SHP77 treated with DMSO at 0.1 percent for 48 hours (cell line): ENCODE data around the gene SLC2A13.
A peak's percentile ranks its signal among the peaks of the same experiment; 100 is the strongest.
"Not testable (repeated sequence)": the region's sequence is repeated elsewhere in the genome, so short reads cannot be mapped to it uniquely, and the experiment has no call there.

ENCODE experiments used
- DNase-seq: peaks from one replicate; lab custom pipeline; 2025; lab: John Stamatoyannopoulos, UW

SLC2A13 gene

GRCh38 chr12:40034712-40035111 lies 71.2 kb downstream of the SLC2A13 start:
- DNase-seq = no peak

- DNase-seq = no peak
These were observed 71.7 kb downstream of the SLC2A13 start for GRCh38 chr12:40034156-40034555.

GRCh38 chr12:40033242-40033630 lies 72.6 kb downstream of the SLC2A13 start:
- no peak for DNase-seq

GRCh38 chr12:40032433-40033241 lies 73.2 kb downstream of the SLC2A13 start:
- no peak for DNase-seq

GRCh38 chr12:40031965-40032364 lies 73.9 kb downstream of the SLC2A13 start:
- no peak for DNase-seq

GRCh38 chr12:40030970-40031369 lies 74.9 kb downstream of the SLC2A13 start:
- DNase-seq = not testable (repeated sequence)

GRCh38 chr12:40028296-40028695 lies 77.6 kb downstream of the SLC2A13 start:
- no peak for DNase-seq

- DNase-seq = no peak
These were observed 83.0 kb downstream of the SLC2A13 start for GRCh38 chr12:40022850-40023249.

GRCh38 chr12:40020261-40020691 lies 85.6 kb downstream of the SLC2A13 start:
- DNase-seq = no peak

GRCh38 chr12:40017488-40017887 lies 88.4 kb downstream of the SLC2A13 start:
- DNase-seq = no peak

- no peak for DNase-seq
These were observed 88.9 kb downstream of the SLC2A13 start for GRCh38 chr12:40016980-40017379.

GRCh38 chr12:40015881-40016280 lies 90.0 kb downstream of the SLC2A13 start:
- no peak for DNase-seq

- DNase-seq = no peak
These were observed 90.5 kb downstream of the SLC2A13 start for GRCh38 chr12:40015345-40015744.

GRCh38 chr12:40013847-40014246 lies 92.0 kb downstream of the SLC2A13 start:
- DNase-seq = no peak

GRCh38 chr12:40013292-40013691 lies 92.6 kb downstream of the SLC2A13 start:
- no peak for DNase-seq

GRCh38 chr12:40012711-40013110 lies 93.2 kb downstream of the SLC2A13 start:
- no peak for DNase-seq

- DNase-seq = no peak
These were observed 94.1 kb downstream of the SLC2A13 start for GRCh38 chr12:40011775-40012129.

GRCh38 chr12:40010899-40011774 lies 94.7 kb downstream of the SLC2A13 start:
- peak; percentile 49 for DNase-seq

GRCh38 chr12:40002178-40003169 lies 103.4 kb downstream of the SLC2A13 start:
- DNase-seq = no peak

GRCh38 chr12:40001406-40001805 lies 104.5 kb downstream of the SLC2A13 start:
- no peak for DNase-seq

GRCh38 chr12:40000884-40001283 lies 105.0 kb downstream of the SLC2A13 start:
- no peak for DNase-seq

GRCh38 chr12:39993268-39993667 lies 112.6 kb downstream of the SLC2A13 start:
- no peak for DNase-seq
